Peyer's patch (tissue), 4 donors: ENCODE results near the gene HENMT1. TPM values are rescaled to one million over a fixed set of nuclear protein-coding genes. Genes with fewer than 3 reads are reported as not detected.

Experiments
- DNase-seq, 3 donors: peaks; one replicate each; pipeline ENCODE4 v3.0.0-alpha.2; 2017 to 2019
- H3K27ac ChIP-seq, 4 donors: fragments of 200-600 bp; sonication (generic); one replicate each; pipeline ENCODE4 v1.5.1; 2016 to 2019
- H3K27me3 ChIP-seq, 2 donors: fragments of 200-600 bp; sonication (generic); one replicate each; pipeline ENCODE4 v1.5.1; 2019
- H3K36me3 ChIP-seq, 3 donors: fragments of 200-600 bp; sonication (generic); one replicate each; pipeline ENCODE4 v1.5.1; 2016 to 2019
- H3K4me1 ChIP-seq, 4 donors: fragments of 200-600 bp; sonication (generic); one replicate each; pipeline ENCODE4 v1.5.1; 2016 to 2019
- H3K4me3 ChIP-seq, 4 donors: fragments of 200-600 bp; sonication (generic); 1 replicate in 3 of 4; 2 replicates in 1 of 4; pipeline ENCODE4 v1.5.1; 2016 to 2019; ENCODE audit warnings: mild to moderate bottlenecking in 1 of 4
- H3K9me3 ChIP-seq, 4 donors: fragments of 200-600 bp; sonication (generic); one replicate each; pipeline ENCODE4 v1.5.1; 2016 to 2019; ENCODE audit warnings: mild to moderate bottlenecking in 1 of 4
- POLR2A ChIP-seq, 2 donors: fragments of 450-650 bp; IDR thresholded peaks; one replicate each; pipeline ENCODE4 v1.5.1; 2017; ENCODE audit warnings: antibody characterized with exemption in 2 of 2, mild to moderate bottlenecking in 2 of 2, moderate library complexity in 2 of 2
- total RNA-seq, 4 donors: library from RNA; depleted of rRNA; stranded (reverse); fragments of >200 nt; gene quantifications; one replicate each; pipeline ENCODE4 v1.1.0, GENCODE V29; 2016
- TF ChIP-seq, protein P1 (sequence below), 6 experiments: fragments of 450-650 bp in 4 of 6; fragments of 200-600 bp in 2 of 6; sonication (generic) in 1 of 6; IDR thresholded peaks; one replicate each; pipeline ENCODE4 v1.5.1; 2017 to 2019; ENCODE audit warnings: antibody characterized with exemption in 6 of 6, mild to moderate bottlenecking in 3 of 6, moderate library complexity in 1 of 6

The HENMT1 gene
- total RNA-seq, 4 donors from 2014 or later = 2.7 to 8.3 (median 5.4) TPM

GRCh38 chr1:108598340-108598739 lies 62.6 kb downstream of the HENMT1 start:
- Histone ChIP-seq H3K9me3 (no peaks in the 10 kb centered on the region), H3K27ac (no peak overlapping the region), H3K4me1 (peaks cover 0 to 33% (median 2%) of the 10 kb centered on the region in 4 donors), H3K4me3 (no peak overlapping the region), H3K36me3 (peaks cover 0 to 8% (median 0%) of the 10 kb centered on the region in 3 donors), H3K27me3 (no peaks in the 10 kb centered on the region)
- TF ChIP-seq, protein P1, sequence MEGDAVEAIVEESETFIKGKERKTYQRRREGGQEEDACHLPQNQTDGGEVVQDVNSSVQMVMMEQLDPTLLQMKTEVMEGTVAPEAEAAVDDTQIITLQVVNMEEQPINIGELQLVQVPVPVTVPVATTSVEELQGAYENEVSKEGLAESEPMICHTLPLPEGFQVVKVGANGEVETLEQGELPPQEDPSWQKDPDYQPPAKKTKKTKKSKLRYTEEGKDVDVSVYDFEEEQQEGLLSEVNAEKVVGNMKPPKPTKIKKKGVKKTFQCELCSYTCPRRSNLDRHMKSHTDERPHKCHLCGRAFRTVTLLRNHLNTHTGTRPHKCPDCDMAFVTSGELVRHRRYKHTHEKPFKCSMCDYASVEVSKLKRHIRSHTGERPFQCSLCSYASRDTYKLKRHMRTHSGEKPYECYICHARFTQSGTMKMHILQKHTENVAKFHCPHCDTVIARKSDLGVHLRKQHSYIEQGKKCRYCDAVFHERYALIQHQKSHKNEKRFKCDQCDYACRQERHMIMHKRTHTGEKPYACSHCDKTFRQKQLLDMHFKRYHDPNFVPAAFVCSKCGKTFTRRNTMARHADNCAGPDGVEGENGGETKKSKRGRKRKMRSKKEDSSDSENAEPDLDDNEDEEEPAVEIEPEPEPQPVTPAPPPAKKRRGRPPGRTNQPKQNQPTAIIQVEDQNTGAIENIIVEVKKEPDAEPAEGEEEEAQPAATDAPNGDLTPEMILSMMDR (IDR thresholded peaks at IDR 0.05) = no peak
- no peak for TF ChIP-seq POLR2A (IDR thresholded peaks at IDR 0.05)
- no peak for DNase-seq

Other genes with a start within 250 kb of the HENMT1 start
- 1 to 10 TPM in 3 of 4 donors, under 1 TPM in 1; 0.76 to 3.7 (median 3.5) TPM for gene NBPF6, start 210.8 kb downstream of the HENMT1 start, total RNA-seq
- gene EEIG2, start 101.0 kb downstream of the HENMT1 start, total RNA-seq = 10 to 100 TPM; 11.1 to 20.6 (median 15.4) TPM
- 10 to 100 TPM; 42.1 to 54.2 (median 45.6) TPM for gene PRPF38B, start 31.2 kb upstream of the HENMT1 start, total RNA-seq
- not detected for gene FNDC7, start 51.8 kb upstream of the HENMT1 start, total RNA-seq
- 100 to 1,000 TPM in 1 of 4 donors, 10 to 100 TPM in 3; 51.3 to 106 (median 64.2) TPM for gene STXBP3, start 85.6 kb upstream of the HENMT1 start, total RNA-seq
- gene AKNAD1, start 196.0 kb upstream of the HENMT1 start, total RNA-seq = not detected
- gene GPSM2, start 215.9 kb upstream of the HENMT1 start, total RNA-seq = 10 to 100 TPM; 23.1 to 24.9 (median 23.9) TPM